SK-N-SH treated with all-trans-retinoic acid at 6 μM for 48 hours (cell line): ENCODE results near the gene SIGLEC6.
"Not testable (repeated sequence)": the region's sequence is repeated elsewhere in the genome, so short reads cannot be mapped to it uniquely, and the experiment has no call there.

ENCODE experiments used
- ATAC-seq: fragments of 200-7000 bp; cut with Tn5 transposase; 3 replicates; pipeline ENCODE4 v1.9.1; 2020; ENCODE audit warnings: mild to moderate bottlenecking, moderate library complexity
- ARNTL ChIP-seq: fragments of 450-650 bp; formaldehyde crosslinking; IDR thresholded peaks from 2 replicates; pipeline ENCODE4 v1.5.0; 2020; ENCODE audit warnings: low read depth, mild to moderate bottlenecking, moderate library complexity, borderline replicate concordance
- BACH2 ChIP-seq: fragments of 250-450 bp; sonication (Bioruptor Pico); IDR thresholded peaks from 2 replicates; pipeline ENCODE4 v1.9.0; 2021; ENCODE audit warnings: mild to moderate bottlenecking, borderline replicate concordance
- CSDC2 ChIP-seq: fragments of 250-450 bp; sonication (Bioruptor Pico); IDR thresholded peaks from 2 replicates; pipeline ENCODE4 v1.5.0; 2020; ENCODE audit warnings: mild to moderate bottlenecking, moderate library complexity
- CSRNP3 ChIP-seq: fragments of 250-450 bp; sonication (Bioruptor Pico); IDR thresholded peaks from 2 replicates; pipeline ENCODE4 v1.5.1; 2021; ENCODE audit warnings: mild to moderate bottlenecking, moderate library complexity
- ESRRG ChIP-seq: fragments of 250-450 bp; sonication (Bioruptor Pico); IDR thresholded peaks from 2 replicates; pipeline ENCODE4 v1.6.1; 2021; ENCODE audit warnings: mild to moderate bottlenecking
- GLIS3 ChIP-seq: fragments of 250-450 bp; sonication (Bioruptor Pico); IDR thresholded peaks from 2 replicates; pipeline ENCODE4 v1.5.0; 2020; ENCODE audit warnings: mild to moderate bottlenecking, moderate library complexity
- ISL1 ChIP-seq: fragments of 250-450 bp; sonication (Bioruptor Pico); IDR thresholded peaks from 2 replicates; pipeline ENCODE4 v2.1.2; 2022; ENCODE audit warnings: mild to moderate bottlenecking, moderate library complexity
- OSR1 ChIP-seq: fragments of 250-450 bp; sonication (Bioruptor Pico); IDR thresholded peaks from 2 replicates; pipeline ENCODE4 v1.8.0; 2022; ENCODE audit warnings: moderate library complexity, mild to moderate bottlenecking, inconsistent platforms
- PATZ1 ChIP-seq: fragments of 250-450 bp; sonication (Bioruptor Pico); IDR thresholded peaks from 2 replicates; pipeline ENCODE4 v1.8.0; 2020; ENCODE audit warnings: mild to moderate bottlenecking, moderate library complexity, borderline replicate concordance
- PPARA ChIP-seq: fragments of 250-450 bp; sonication (Bioruptor Pico); IDR thresholded peaks from 2 replicates; pipeline ENCODE4 v1.5.0; 2020; ENCODE audit warnings: mild to moderate bottlenecking, borderline replicate concordance
- RARB ChIP-seq: fragments of 250-450 bp; sonication (Bioruptor Pico); IDR thresholded peaks from 2 replicates; pipeline ENCODE4 v1.8.0; 2021; ENCODE audit warnings: mild to moderate bottlenecking, moderate library complexity
- SNAI2 ChIP-seq: fragments of 250-450 bp; sonication (Bioruptor Pico); IDR thresholded peaks from 2 replicates; pipeline ENCODE4 v1.5.0; 2020; ENCODE audit warnings: mild to moderate bottlenecking, moderate library complexity
- TCF4 ChIP-seq: fragments of 250-450 bp; sonication (Bioruptor Pico); IDR thresholded peaks from 2 replicates; pipeline ENCODE4 v1.8.0; 2021; ENCODE audit warnings: mild to moderate bottlenecking, moderate library complexity, borderline replicate concordance
- TOX ChIP-seq: fragments of 250-450 bp; sonication (Bioruptor Pico); IDR thresholded peaks from 2 replicates; pipeline ENCODE4 v1.8.0; 2021; ENCODE audit warnings: mild to moderate bottlenecking, moderate library complexity, borderline replicate concordance
- TSHZ2 ChIP-seq: fragments of 250-450 bp; sonication (Bioruptor Pico); IDR thresholded peaks from 2 replicates; pipeline ENCODE4 v1.5.0; 2020; ENCODE audit warnings: mild to moderate bottlenecking, moderate library complexity
- ZC3H10 ChIP-seq: fragments of 250-450 bp; sonication (Bioruptor Pico); IDR thresholded peaks from 2 replicates; pipeline ENCODE4 v1.5.1; 2021; ENCODE audit warnings: mild to moderate bottlenecking, moderate library complexity
- ZFP3 ChIP-seq: fragments of 250-450 bp; sonication (Bioruptor Pico); IDR thresholded peaks from 2 replicates; pipeline ENCODE4 v1.5.0; 2020; ENCODE audit warnings: mild to moderate bottlenecking, moderate library complexity
- ZFP30 ChIP-seq: fragments of 450-650 bp; formaldehyde crosslinking; IDR thresholded peaks from 2 replicates; pipeline ENCODE4 v1.5.0; 2022; ENCODE audit warnings: mild to moderate bottlenecking, moderate library complexity
- ZNF565 ChIP-seq: fragments of 450-650 bp; formaldehyde crosslinking; conservative IDR thresholded peaks from 2 replicates; pipeline ENCODE4 v1.5.0; 2020; ENCODE audit warnings: low read depth, mild to moderate bottlenecking, moderate library complexity
- ZNF70 ChIP-seq: fragments of 450-650 bp; formaldehyde crosslinking; IDR thresholded peaks from 2 replicates; pipeline ENCODE4 v1.5.0; 2020; ENCODE audit warnings: mild to moderate bottlenecking, moderate library complexity
- ZNF8 ChIP-seq: fragments of 450-650 bp; formaldehyde crosslinking; IDR thresholded peaks from 2 replicates; pipeline ENCODE4 v1.5.0; 2020; ENCODE audit warnings: mild to moderate bottlenecking, moderate library complexity

Gene SIGLEC6

GRCh38 chr19:51501594-51502263, 29.7 kb downstream of the SIGLEC6 start, which contains the start of gene SIGLEC12:
Gene SIGLEC12 (minus strand): TSS chr19:51501800. CDS start chr19:51501733, 67 bp downstream.
- TF ChIP-seq OSR1 (CRISPR knock-in tag) = no peak
- TF ChIP-seq ZFP30 (CRISPR knock-in tag) = no peak
- no peak for TF ChIP-seq SNAI2 (CRISPR knock-in tag)
- no peak for TF ChIP-seq TCF4 (CRISPR knock-in tag)

DNA sequence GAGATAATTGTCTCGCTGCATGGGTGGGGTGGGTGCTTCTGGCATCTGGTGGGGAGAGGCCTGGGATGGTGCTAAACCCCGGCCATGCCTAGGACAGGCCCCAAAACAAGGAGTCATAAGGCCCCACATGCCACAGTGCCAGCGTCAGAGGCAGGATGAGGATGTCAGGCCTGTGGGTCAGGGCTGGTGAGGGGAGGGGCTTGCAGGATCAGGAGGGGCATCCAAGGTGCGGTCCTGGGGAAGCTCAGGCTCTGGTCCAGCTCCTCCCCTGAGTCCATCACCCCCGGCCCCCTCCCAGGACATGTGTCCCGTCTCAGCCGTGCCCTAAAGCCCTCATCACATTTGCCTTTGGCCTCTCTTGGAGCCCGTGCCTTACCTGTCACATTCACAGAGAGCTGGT, 30.5 kb downstream of the SIGLEC6 start:
- not testable (repeated sequence) for ATAC-seq

More at GRCh38 chr19:51501594-51502263, 29.7 kb downstream of the SIGLEC6 start, which contains the start of gene SIGLEC12:
- no peak for ATAC-seq

- no peak for TF ChIP-seq OSR1 (CRISPR knock-in tag)
- TF ChIP-seq PATZ1 (CRISPR knock-in tag) = no peak
- no peak for TF ChIP-seq ZC3H10 (CRISPR knock-in tag)
- no peak for TF ChIP-seq ZNF70 (CRISPR knock-in tag)
- TF ChIP-seq ARNTL (CRISPR knock-in tag) = no peak
- ATAC-seq = no peak
Observed at GRCh38 chr19:51497666-51498065, 33.8 kb downstream of the SIGLEC6 start.

DNA sequence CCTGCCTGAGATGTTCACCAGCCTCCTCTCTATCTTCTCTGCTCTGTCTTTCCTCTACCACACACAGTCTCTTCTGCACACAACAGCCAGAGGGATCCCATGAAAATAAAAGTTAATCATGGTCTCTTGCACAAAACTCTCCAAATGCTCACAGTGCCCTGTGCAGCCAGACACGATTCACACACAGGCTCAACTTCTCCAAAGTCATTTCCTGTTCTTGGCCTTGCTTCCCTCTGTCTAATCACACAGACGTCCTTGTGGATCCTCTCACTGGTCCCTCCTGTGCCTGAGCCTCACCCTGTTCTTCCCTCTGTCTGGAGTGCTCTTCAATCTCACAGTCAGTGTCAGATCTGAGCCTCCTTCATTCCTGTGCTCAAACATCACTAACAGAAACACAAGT, 37.7 kb downstream of the SIGLEC6 start:
- no peak for ATAC-seq
- TF ChIP-seq ZNF70 (CRISPR knock-in tag) (no peak), BACH2 (no peak), ZNF565 (no peak)

DNA sequence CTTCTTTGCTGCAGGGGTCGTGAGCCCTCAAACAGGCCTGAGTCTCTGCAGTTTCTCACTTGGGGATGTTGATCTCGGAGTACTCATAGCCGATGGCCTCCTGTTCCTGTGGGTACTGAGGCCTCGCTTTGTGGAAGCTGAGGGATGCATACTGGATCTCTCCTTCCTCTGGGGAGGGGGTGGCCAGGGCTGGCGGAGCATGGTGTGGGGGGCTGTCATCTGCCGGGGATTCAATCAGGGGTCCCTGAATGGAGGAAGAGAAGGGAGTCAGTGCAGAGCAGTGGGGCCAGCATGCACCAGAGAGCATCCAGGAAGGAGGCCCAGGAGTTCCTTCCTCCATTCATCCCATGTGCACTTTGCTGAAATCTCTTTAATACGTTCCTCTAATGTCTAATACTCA, 39.9 kb downstream of the SIGLEC6 start:
- ATAC-seq = no peak
- TF ChIP-seq BACH2 (no peak), PPARA (CRISPR knock-in tag) (no peak), SNAI2 (CRISPR knock-in tag) (no peak)

GRCh38 chr19:51490676-51491075, 40.8 kb downstream of the SIGLEC6 start:
- TF ChIP-seq ARNTL (CRISPR knock-in tag) (no peak), SNAI2 (CRISPR knock-in tag) (no peak), ISL1 (CRISPR knock-in tag) (no peak), TOX (no peak), RARB (CRISPR knock-in tag) (no peak), GLIS3 (CRISPR knock-in tag) (no peak), TSHZ2 (CRISPR knock-in tag) (no peak), CSDC2 (CRISPR knock-in tag) (no peak), ZNF8 (CRISPR knock-in tag) (no peak), ZC3H10 (CRISPR knock-in tag) (no peak)
- no peak for ATAC-seq

DNA sequence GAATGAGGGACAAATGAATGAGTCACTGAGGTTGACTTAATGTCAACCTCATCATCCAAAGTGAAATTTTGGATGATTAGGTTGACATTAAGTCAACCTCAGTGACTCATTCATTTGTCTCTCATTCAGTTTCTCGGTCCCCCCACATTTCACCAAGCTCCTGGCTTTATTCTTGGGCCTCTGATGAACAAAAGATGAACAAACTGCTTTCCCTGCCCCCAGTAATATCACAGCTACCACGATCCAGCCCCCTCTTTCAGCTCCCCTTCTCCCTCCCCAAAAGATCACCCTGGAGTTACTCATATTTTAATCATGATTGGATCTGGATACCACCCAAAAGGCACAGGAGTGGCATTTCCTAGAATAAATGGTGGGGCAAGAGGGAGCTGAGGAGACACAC, 42.4 kb downstream of the SIGLEC6 start:
- TF ChIP-seq BACH2 (no peak), PPARA (CRISPR knock-in tag) (no peak), OSR1 (CRISPR knock-in tag) (no peak), ZNF8 (CRISPR knock-in tag) (no peak), PATZ1 (CRISPR knock-in tag) (no peak), ZC3H10 (CRISPR knock-in tag) (no peak), TCF4 (CRISPR knock-in tag) (no peak), GLIS3 (CRISPR knock-in tag) (no peak), CSRNP3 (CRISPR knock-in tag) (no peak), TOX (no peak), RARB (CRISPR knock-in tag) (no peak), ZFP30 (CRISPR knock-in tag) (no peak), ARNTL (CRISPR knock-in tag) (no peak), CSDC2 (CRISPR knock-in tag) (no peak), ZNF70 (CRISPR knock-in tag) (no peak), ZNF565 (no peak), ESRRG (CRISPR knock-in tag) (no peak), ZFP3 (CRISPR knock-in tag) (no peak), SNAI2 (CRISPR knock-in tag) (no peak), ISL1 (CRISPR knock-in tag) (no peak)
- no peak for ATAC-seq
